OCI-LY1 (cell line): ENCODE data around the gene ANKRD1.

ENCODE experiments used
- EZH2 ChIP-seq: fragments of 200-600 bp; sonication (generic), shearing (Covaris generic); IDR thresholded peaks from 2 replicates; pipeline ENCODE4 v1.8.0; 2017; ENCODE audit warnings: borderline replicate concordance, mixed run types, mild to moderate bottlenecking, antibody characterized with exemption, low read length, moderate library complexity, mixed read lengths
- TF ChIP-seq, protein P1 (sequence below): fragments of 200-600 bp; sonication (generic), shearing (Covaris generic); IDR thresholded peaks from 2 replicates; pipeline ENCODE4 v1.5.1; 2017; ENCODE audit warnings: mild to moderate bottlenecking, antibody characterized with exemption, low read length, moderate library complexity, mixed read lengths

DNA sequence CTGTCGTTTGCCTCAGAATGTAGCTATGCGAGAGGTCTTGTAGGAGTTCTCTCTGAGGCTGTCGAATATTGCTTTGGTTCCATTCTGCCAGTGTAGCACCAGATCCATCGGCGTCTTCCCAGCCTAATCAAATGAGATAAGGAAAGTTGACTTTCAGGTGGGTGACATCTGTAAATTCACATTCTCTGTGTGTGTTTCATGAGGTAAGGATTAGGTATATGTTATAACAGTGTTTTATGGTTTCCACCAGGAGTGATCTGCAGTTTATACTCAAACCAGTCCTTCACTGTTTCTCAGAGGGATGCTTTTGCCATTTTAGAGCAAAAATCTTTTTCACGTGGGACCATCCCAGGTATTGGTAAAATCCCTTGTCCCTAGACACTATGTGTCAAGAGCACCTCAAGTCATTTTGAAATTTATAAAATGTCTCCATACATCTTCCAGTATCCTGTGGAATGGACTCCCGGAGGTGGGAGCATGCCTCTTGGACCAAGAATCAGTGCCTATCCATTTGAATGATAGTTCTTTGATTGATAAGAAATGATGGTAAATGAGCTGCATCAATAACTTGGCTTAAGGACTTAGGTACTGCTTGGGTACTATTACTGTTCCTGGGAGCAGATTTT is 7.9 kb downstream of the ANKRD1 start:
- TF ChIP-seq EZH2 = no peak
- TF ChIP-seq, protein P1, sequence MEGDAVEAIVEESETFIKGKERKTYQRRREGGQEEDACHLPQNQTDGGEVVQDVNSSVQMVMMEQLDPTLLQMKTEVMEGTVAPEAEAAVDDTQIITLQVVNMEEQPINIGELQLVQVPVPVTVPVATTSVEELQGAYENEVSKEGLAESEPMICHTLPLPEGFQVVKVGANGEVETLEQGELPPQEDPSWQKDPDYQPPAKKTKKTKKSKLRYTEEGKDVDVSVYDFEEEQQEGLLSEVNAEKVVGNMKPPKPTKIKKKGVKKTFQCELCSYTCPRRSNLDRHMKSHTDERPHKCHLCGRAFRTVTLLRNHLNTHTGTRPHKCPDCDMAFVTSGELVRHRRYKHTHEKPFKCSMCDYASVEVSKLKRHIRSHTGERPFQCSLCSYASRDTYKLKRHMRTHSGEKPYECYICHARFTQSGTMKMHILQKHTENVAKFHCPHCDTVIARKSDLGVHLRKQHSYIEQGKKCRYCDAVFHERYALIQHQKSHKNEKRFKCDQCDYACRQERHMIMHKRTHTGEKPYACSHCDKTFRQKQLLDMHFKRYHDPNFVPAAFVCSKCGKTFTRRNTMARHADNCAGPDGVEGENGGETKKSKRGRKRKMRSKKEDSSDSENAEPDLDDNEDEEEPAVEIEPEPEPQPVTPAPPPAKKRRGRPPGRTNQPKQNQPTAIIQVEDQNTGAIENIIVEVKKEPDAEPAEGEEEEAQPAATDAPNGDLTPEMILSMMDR = no peak
